Esophagus squamous epithelium (tissue), 5 donors: Measurements from ENCODE around the gene NRG3. TPM values are rescaled to one million over a fixed set of nuclear protein-coding genes. Genes with fewer than 3 reads are reported as not detected.

Experiments
- DNase-seq: peaks from one replicate; lab custom pipeline; 2025; lab: John Stamatoyannopoulos, UW
- H3K27ac ChIP-seq, 4 donors: fragments of 200-600 bp; sonication (generic); one replicate each; pipeline ENCODE4 v1.5.1; 2016 to 2019; ENCODE audit warnings: mild to moderate bottlenecking in 1 of 4
- H3K27me3 ChIP-seq, 4 donors: fragments of 200-600 bp; sonication (generic); 1 replicate in 3 of 4; 2 replicates in 1 of 4; pipeline versions ENCODE4 v1.5.1 to v1.6.0; 2017 to 2021; ENCODE audit warnings: antibody characterized with exemption in 1 of 4
- H3K36me3 ChIP-seq, 3 donors: fragments of 200-600 bp; sonication (generic); one replicate each; pipeline ENCODE4 v1.5.1; 2016 to 2019
- H3K4me1 ChIP-seq, 3 donors: fragments of 200-600 bp; sonication (generic); one replicate each; pipeline ENCODE4 v1.5.1; 2017 to 2019
- H3K4me3 ChIP-seq, 4 donors: fragments of 200-600 bp; sonication (generic); 1 replicate in 3 of 4; 2 replicates in 1 of 4; pipeline ENCODE4 v1.5.1; 2016 to 2019; ENCODE audit warnings: mild to moderate bottlenecking in 2 of 4, moderate library complexity in 1 of 4
- H3K9me3 ChIP-seq, 3 donors: fragments of 200-600 bp; sonication (generic); one replicate each; pipeline ENCODE4 v1.5.1; 2016 to 2019
- CTCF ChIP-seq, 6 experiments: fragments of 450-650 bp in 4 of 6; fragments of 200-600 bp in 2 of 6; sonication (generic) in 2 of 6; IDR thresholded peaks; one replicate each; pipeline ENCODE4 v1.5.1; 2016 to 2019; ENCODE audit warnings: antibody characterized with exemption in 6 of 6, mild to moderate bottlenecking in 4 of 6, moderate library complexity in 4 of 6
- POLR2A ChIP-seq, 4 donors: fragments of 450-650 bp; IDR thresholded peaks; one replicate each; pipeline ENCODE4 v1.6.1; 2017; ENCODE audit warnings: antibody characterized with exemption in 4 of 4, mild to moderate bottlenecking in 4 of 4, moderate library complexity in 3 of 4
- WGBS, 2 donors: methylation state at CpG; one replicate each; pipeline ENCODE4 v1.1.5; 2018; 5-methylcytosine and 5-hydroxymethylcytosine counted together
- intact Hi-C: fragments of 100-400 bp; cut with DNase I; formaldehyde crosslinking; loops from one replicate; pipeline ENCODE4 v1.15.0; 2022
- total RNA-seq, 4 donors: library from RNA; depleted of rRNA; stranded (reverse); fragments of >200 nt; gene quantifications; one replicate each; pipeline ENCODE4 v1.1.0, GENCODE V29; 2016
- donor health status: DM: yes; HTN: yes; CAD: no.

Gene NRG3
- total RNA-seq, 4 donors from 2014 or later: 0.19 TPM; not detected in 3

- Histone ChIP-seq H3K9me3 (no peaks in the 10 kb centered on the region), H3K27me3 (no peaks in the 10 kb centered on the region), H3K4me1 (no peaks in the 10 kb centered on the region), H3K36me3 (no peaks in the 10 kb centered on the region), H3K27ac (no peak overlapping the region), H3K4me3 (no peak overlapping the region)
- TF ChIP-seq CTCF (IDR thresholded peaks at IDR 0.05) (no peak), POLR2A (IDR thresholded peaks at IDR 0.05) (no peak)
- DNase-seq: no peak
- intact Hi-C loops: no loop called here
- 61 to 78% methylated on average over 5 of the region's 5 CpGs for WGBS, 2 donors
These were observed 516.1 kb downstream of the NRG3 start for GRCh38 chr10:82390866-82391658.

- Histone ChIP-seq H3K9me3 (no peaks in the 10 kb centered on the region), H3K27me3 (no peaks in the 10 kb centered on the region), H3K27ac (no peak overlapping the region), H3K4me1 (no peaks in the 10 kb centered on the region), H3K36me3 (no peaks in the 10 kb centered on the region), H3K4me3 (no peak overlapping the region)
- intact Hi-C loops: no loop called here
- WGBS, 2 donors: 49 to 71% methylated on average over 3 to 4 of the region's 4 CpGs
- no peak for TF ChIP-seq CTCF (IDR thresholded peaks at IDR 0.05)
- TF ChIP-seq POLR2A (IDR thresholded peaks at IDR 0.05): no peak
- DNase-seq: no peak
These were observed 517.0 kb downstream of the NRG3 start for GRCh38 chr10:82391971-82392370.

GRCh38 chr10:82392533-82392932 lies 517.5 kb downstream of the NRG3 start:
- no peak for TF ChIP-seq CTCF (IDR thresholded peaks at IDR 0.05)
- TF ChIP-seq POLR2A (IDR thresholded peaks at IDR 0.05): no peak
- H3K4me1 ChIP-seq: no peaks in the 10 kb centered on the region
- no peak overlapping the region for H3K27ac ChIP-seq
- H3K36me3 ChIP-seq: no peaks in the 10 kb centered on the region
- no peak overlapping the region for H3K4me3 ChIP-seq
- H3K9me3 ChIP-seq: no peaks in the 10 kb centered on the region
- no peak for DNase-seq
- H3K27me3 ChIP-seq: no peaks in the 10 kb centered on the region
- intact Hi-C loops: no loop called here

GRCh38 chr10:82394122-82394521 lies 519.1 kb downstream of the NRG3 start:
- DNase-seq: no peak
- intact Hi-C loops: no loop called here
- Histone ChIP-seq H3K4me3 (no peak overlapping the region), H3K36me3 (no peaks in the 10 kb centered on the region), H3K27ac (no peak overlapping the region), H3K9me3 (no peaks in the 10 kb centered on the region), H3K4me1 (no peaks in the 10 kb centered on the region), H3K27me3 (no peaks in the 10 kb centered on the region)
- WGBS, 2 donors: 60 to 69% methylated on average over 5 of the region's 5 CpGs
- TF ChIP-seq POLR2A (IDR thresholded peaks at IDR 0.05) (no peak), CTCF (IDR thresholded peaks at IDR 0.05) (no peak)

- 89 to 95% methylated on average over 5 of the region's 5 CpGs for WGBS, 2 donors
- H3K9me3 ChIP-seq: no peaks in the 10 kb centered on the region
- no peak overlapping the region for H3K27ac ChIP-seq
- DNase-seq: no peak
- no peaks in the 10 kb centered on the region for H3K27me3 ChIP-seq
- no peaks in the 10 kb centered on the region for H3K36me3 ChIP-seq
- TF ChIP-seq CTCF (IDR thresholded peaks at IDR 0.05) (no peak), POLR2A (IDR thresholded peaks at IDR 0.05) (no peak)
- no peaks in the 10 kb centered on the region for H3K4me1 ChIP-seq
- intact Hi-C loops: no loop called here
- H3K4me3 ChIP-seq: no peak overlapping the region
These were observed 520.0 kb downstream of the NRG3 start for GRCh38 chr10:82394987-82395386.
